CD8-positive, alpha-beta memory T cell (primary cell): ENCODE results near the gene IL1A. TPM values are rescaled to one million over a fixed set of nuclear protein-coding genes. Genes with fewer than 3 reads are reported as not detected.

ENCODE experiments used
- CTCF ChIA-PET: fragments of 350-600 bp; sonication (Branson Sonifier 250); formaldehyde crosslinking; loops from one replicate; lab custom pipeline; 2021; ENCODE audit warnings: antibody characterized with exemption; lab: Charles Lee
- POLR2A ChIA-PET: fragments of 350-600 bp; sonication (Branson Sonifier 250); formaldehyde crosslinking; loops from one replicate; lab custom pipeline; 2021; ENCODE audit warnings: antibody characterized with exemption; lab: Charles Lee
- DNase-seq, 5 donors: peaks; one replicate each; pipeline versions ENCODE4 v3.0.0 to v3.0.0-alpha.2; 2020 to 2022; ENCODE audit warnings: mixed read lengths in 1 of 5
- H3K27ac ChIP-seq: one replicate; pipeline ENCODE4 v1.7.0; 2013; ENCODE audit warnings: low read depth, mild to moderate bottlenecking, low read length, moderate library complexity
- H3K27me3 ChIP-seq: 2 replicates; pipeline ENCODE4 v1.7.0; 2013; ENCODE audit warnings: low read length, mild to moderate bottlenecking; ENCODE audit not compliant: insufficient read depth, poor library complexity, severe bottlenecking
- H3K36me3 ChIP-seq: 2 replicates; pipeline ENCODE4 v1.7.0; 2013; ENCODE audit warnings: mild to moderate bottlenecking, low read length, moderate library complexity; ENCODE audit not compliant: insufficient read depth
- H3K4me1 ChIP-seq: 2 replicates; pipeline ENCODE4 v1.7.0; 2013; ENCODE audit warnings: mild to moderate bottlenecking, low read length, moderate library complexity; ENCODE audit not compliant: insufficient read depth
- H3K4me3 ChIP-seq: 2 replicates; pipeline ENCODE4 v1.7.0; 2013; ENCODE audit warnings: mild to moderate bottlenecking, low read length
- H3K9me3 ChIP-seq: 2 replicates; pipeline ENCODE4 v1.7.0; 2013; ENCODE audit warnings: mild to moderate bottlenecking, low read length
- H3K27ac Mint-ChIP-seq, 8 donors: one replicate each; pipeline ENCODE4 v1.8.0; 2020 to 2021; ENCODE audit warnings: mixed read lengths in 8 of 8, mild to moderate bottlenecking in 6 of 8, inconsistent platforms in 3 of 8, moderate library complexity in 3 of 8
- H3K27me3 Mint-ChIP-seq, 2 donors: one replicate each; pipeline ENCODE4 v1.8.0; 2020 to 2021; ENCODE audit warnings: mixed read lengths in 2 of 2, mild to moderate bottlenecking in 1 of 2, moderate library complexity in 1 of 2
- H3K36me3 Mint-ChIP-seq, 3 donors: one replicate each; pipeline ENCODE4 v1.8.0; 2020 to 2021; ENCODE audit warnings: mixed read lengths in 3 of 3, inconsistent platforms in 1 of 3, mild to moderate bottlenecking in 1 of 3
- H3K4me1 Mint-ChIP-seq, 3 donors: one replicate each; pipeline ENCODE4 v1.8.0; 2020 to 2021; ENCODE audit warnings: mixed read lengths in 3 of 3, inconsistent platforms in 1 of 3, mild to moderate bottlenecking in 1 of 3
- H3K4me3 Mint-ChIP-seq, 7 donors: one replicate each; pipeline ENCODE4 v1.8.0; 2020 to 2021; ENCODE audit warnings: mixed read lengths in 7 of 7, mild to moderate bottlenecking in 6 of 7, moderate library complexity in 4 of 7, inconsistent platforms in 2 of 7
- H3K9me3 Mint-ChIP-seq, 5 donors: one replicate each; pipeline ENCODE4 v1.8.0; 2020 to 2022; ENCODE audit warnings: mixed read lengths in 5 of 5, mild to moderate bottlenecking in 3 of 5, moderate library complexity in 2 of 5, inconsistent platforms in 1 of 5
- polyA plus RNA-seq: library from polyadenylated mRNA; unstranded; fragments of 300-500 nt; fragmentation: Illumina TruSeq; gene quantifications from one replicate; pipeline ENCODE4 v1.2.3, GENCODE V29; 2021
- total RNA-seq, 2 experiments: library from RNA; stranded (reverse); gene quantifications; one replicate each; pipeline ENCODE4 v1.2.3, GENCODE V29; 2021

IL1A gene
- total and polyA plus RNA-seq, 3 experiments from 2014 or later = 2.2 to 3.1 TPM; not detected in 1

DNA sequence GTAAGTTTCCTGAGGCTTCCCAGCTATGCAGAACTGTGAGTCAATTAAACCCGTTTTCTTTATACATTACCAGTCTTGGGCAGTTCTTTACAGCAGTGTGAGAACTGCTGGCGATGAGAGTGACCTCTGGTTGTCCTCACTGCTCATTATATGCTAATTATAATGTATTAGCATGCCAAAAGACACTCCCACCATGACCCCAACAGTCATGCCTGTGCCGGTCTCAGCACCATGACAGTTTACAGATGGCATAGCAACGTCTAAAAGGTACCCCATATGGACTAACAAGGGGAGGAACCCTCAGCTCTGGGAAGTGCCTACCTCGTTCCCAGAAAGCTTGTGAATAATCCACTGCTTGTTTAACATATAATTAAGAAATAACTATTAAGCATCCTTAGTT is 8.1 kb upstream of the IL1A start:
- Mint-ChIP-seq H3K27me3 (peaks cover 2 to 4% of the 10 kb centered on the region in 2 donors), H3K4me3 (no peak overlapping the region), H3K4me1 (peaks cover 0 to 5% (median 2%) of the 10 kb centered on the region in 3 donors), H3K27ac (no peak overlapping the region), H3K36me3 (no peaks in the 10 kb centered on the region), H3K9me3 (no peaks in the 10 kb centered on the region)
- H3K27me3 ChIP-seq = no peaks in the 10 kb centered on the region
- H3K4me3 ChIP-seq = no peak overlapping the region
- ChIA-PET CTCF (interaction anchor here (1.1 kb wide), 1 partner anchor 66 kb away, joined by 3 read pairs; no protein-coding TSS in a partner anchor), POLR2A (no interaction called here)
- no peaks in the 10 kb centered on the region for H3K4me1 ChIP-seq
- no peak for DNase-seq
- no peaks in the 10 kb centered on the region for H3K36me3 ChIP-seq
- H3K27ac ChIP-seq = no peak overlapping the region
- H3K9me3 ChIP-seq = no peaks in the 10 kb centered on the region

DNA sequence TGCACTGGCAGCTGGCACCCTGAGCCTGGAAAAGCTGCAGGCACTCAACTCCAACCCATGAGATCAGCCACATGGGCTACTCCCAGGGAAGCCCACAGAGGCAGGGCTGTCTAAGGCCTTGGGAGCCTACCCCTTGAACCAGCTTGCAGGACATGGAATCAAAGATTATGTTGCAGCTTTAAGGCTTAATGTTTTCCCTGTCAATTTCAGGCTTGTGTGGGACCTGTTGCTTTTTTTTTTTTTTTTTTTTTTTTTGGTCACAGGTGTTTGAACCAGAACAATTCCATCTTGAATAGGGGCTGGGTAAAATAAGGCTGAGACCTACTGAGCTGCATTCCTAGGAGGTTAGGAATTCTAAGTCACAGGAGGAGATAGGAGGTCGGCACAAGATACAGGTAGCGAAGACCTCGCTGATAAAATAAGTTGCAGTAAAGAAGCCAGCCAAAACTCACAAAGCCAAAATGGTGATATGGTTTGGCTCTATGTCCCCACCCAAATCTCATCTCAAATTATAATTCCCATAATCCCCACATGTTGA is 7.5 kb upstream of the IL1A start:
- Mint-ChIP-seq H3K27me3 (peaks cover 2 to 8% of the 10 kb centered on the region in 2 donors), H3K4me3 (no peak overlapping the region), H3K36me3 (peaks cover 0 to 1% (median 0%) of the 10 kb centered on the region in 3 donors), H3K27ac (no peak overlapping the region), H3K9me3 (no peaks in the 10 kb centered on the region), H3K4me1 (peaks cover 0 to 5% (median 2%) of the 10 kb centered on the region in 3 donors)
- Histone ChIP-seq H3K27ac (no peak overlapping the region), H3K27me3 (no peaks in the 10 kb centered on the region), H3K36me3 (no peaks in the 10 kb centered on the region), H3K9me3 (no peaks in the 10 kb centered on the region), H3K4me1 (no peaks in the 10 kb centered on the region), H3K4me3 (no peak overlapping the region)
- ChIA-PET CTCF (no interaction called here), POLR2A (no interaction called here)
- DNase-seq = no peak

DNA sequence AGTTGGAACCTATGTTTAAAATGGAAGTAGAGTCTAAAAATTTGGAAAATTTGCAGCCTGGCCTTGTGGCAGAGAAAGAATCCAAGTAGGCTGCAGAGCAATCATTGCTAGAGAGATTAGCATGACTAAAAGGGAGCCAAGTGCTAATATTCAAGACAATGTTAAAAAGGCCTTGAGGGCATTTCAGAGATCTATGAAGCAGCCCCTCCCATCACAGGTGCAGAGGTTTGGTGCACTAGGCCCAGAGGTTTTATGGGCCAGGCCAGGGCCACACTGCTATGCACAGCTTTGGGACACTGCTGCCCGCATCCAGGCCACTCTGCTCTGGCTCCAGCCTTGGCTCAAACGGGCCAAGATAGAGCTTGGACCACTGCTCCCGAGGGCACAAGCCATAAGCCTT is 6.7 kb upstream of the IL1A start:
- H3K27ac Mint-ChIP-seq = no peak overlapping the region
- H3K9me3 Mint-ChIP-seq = no peaks in the 10 kb centered on the region
- Histone ChIP-seq H3K36me3 (no peaks in the 10 kb centered on the region), H3K27me3 (no peaks in the 10 kb centered on the region), H3K4me3 (no peak overlapping the region), H3K9me3 (no peaks in the 10 kb centered on the region), H3K4me1 (no peaks in the 10 kb centered on the region), H3K27ac (no peak overlapping the region)
- H3K36me3 Mint-ChIP-seq = peaks cover 0 to 1% (median 0%) of the 10 kb centered on the region in 3 donors
- peaks cover 2 to 9% of the 10 kb centered on the region in 2 donors for H3K27me3 Mint-ChIP-seq
- H3K4me3 Mint-ChIP-seq = no peak overlapping the region
- H3K4me1 Mint-ChIP-seq = peaks cover 0 to 5% (median 2%) of the 10 kb centered on the region in 3 donors
- ChIA-PET CTCF (no interaction called here), POLR2A (no interaction called here)
- DNase-seq = no peak

DNA sequence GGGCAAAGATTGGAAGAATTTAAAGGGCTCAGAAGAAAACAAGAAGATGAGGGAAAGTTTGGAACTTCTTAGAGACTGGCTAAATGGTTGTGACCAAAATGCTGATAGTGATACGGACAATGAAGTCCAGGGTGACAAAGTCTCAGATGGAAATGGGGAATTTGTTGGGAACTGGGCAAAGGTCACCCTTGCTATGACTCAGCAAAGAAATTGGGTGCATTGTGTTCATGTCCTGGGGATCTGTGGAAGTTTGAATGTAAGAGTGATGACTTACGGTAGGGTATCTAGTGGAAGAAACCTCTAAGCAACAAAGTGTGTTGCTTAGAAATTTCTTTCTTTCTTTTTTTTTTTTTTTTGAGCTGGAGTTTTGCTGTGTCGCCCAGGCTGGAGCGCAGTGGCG is 6.0 kb upstream of the IL1A start:
- H3K4me3 Mint-ChIP-seq = no peak overlapping the region
- no peak overlapping the region for H3K4me3 ChIP-seq
- H3K27me3 Mint-ChIP-seq = peaks cover 2 to 15% of the 10 kb centered on the region in 2 donors
- no peaks in the 10 kb centered on the region for H3K27me3 ChIP-seq
- no peaks in the 10 kb centered on the region for H3K9me3 ChIP-seq
- no peaks in the 10 kb centered on the region for H3K36me3 ChIP-seq
- POLR2A ChIA-PET = no interaction called here
- H3K9me3 Mint-ChIP-seq = no peaks in the 10 kb centered on the region
- H3K4me1 Mint-ChIP-seq = peaks cover 0 to 5% (median 2%) of the 10 kb centered on the region in 3 donors
- no peak for DNase-seq
- no peaks in the 10 kb centered on the region for H3K4me1 ChIP-seq
- no peak overlapping the region for H3K27ac ChIP-seq
- no peak overlapping the region for H3K27ac Mint-ChIP-seq
- CTCF ChIA-PET = no interaction called here
- H3K36me3 Mint-ChIP-seq = peaks cover 0 to 1% (median 0%) of the 10 kb centered on the region in 3 donors

DNA sequence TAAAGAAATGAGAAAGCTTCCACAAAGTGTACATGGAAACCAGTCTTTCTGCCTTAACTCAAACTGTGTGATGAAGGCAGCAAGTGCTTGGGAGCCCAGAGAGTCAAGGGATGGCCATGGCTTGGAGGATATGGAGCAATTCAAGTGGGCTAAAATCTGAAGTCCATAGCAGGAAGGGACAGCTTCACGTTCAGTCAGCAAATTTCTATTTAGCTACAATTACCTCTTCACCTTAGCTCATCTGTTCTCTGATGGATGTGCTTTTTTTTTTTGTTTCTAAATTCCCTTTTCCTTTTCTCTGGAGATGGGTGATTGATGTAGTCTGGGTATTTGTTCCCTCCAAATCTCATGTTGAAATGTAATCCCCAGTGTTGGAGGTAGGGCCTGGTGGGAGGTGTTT is 4.9 kb upstream of the IL1A start:
- peaks cover 0 to 4% (median 2%) of the 10 kb centered on the region in 3 donors for H3K4me1 Mint-ChIP-seq
- Histone ChIP-seq H3K27ac (no peak overlapping the region), H3K4me1 (no peaks in the 10 kb centered on the region), H3K27me3 (no peaks in the 10 kb centered on the region), H3K9me3 (no peaks in the 10 kb centered on the region), H3K4me3 (no peak overlapping the region), H3K36me3 (no peaks in the 10 kb centered on the region)
- H3K9me3 Mint-ChIP-seq = no peaks in the 10 kb centered on the region
- peak overlapping the region in 1 of 8 donors; percentile 66 for H3K27ac Mint-ChIP-seq
- CTCF ChIA-PET = interaction anchor here (0.6 kb wide), 1 partner anchor 918 kb away, joined by 3 read pairs; no protein-coding TSS in a partner anchor
- no peak overlapping the region for H3K4me3 Mint-ChIP-seq
- POLR2A ChIA-PET = no interaction called here
- H3K27me3 Mint-ChIP-seq = peaks cover 2 to 25% of the 10 kb centered on the region in 2 donors
- no peak for DNase-seq
- peaks cover 0 to 1% (median 0%) of the 10 kb centered on the region in 3 donors for H3K36me3 Mint-ChIP-seq

DNA sequence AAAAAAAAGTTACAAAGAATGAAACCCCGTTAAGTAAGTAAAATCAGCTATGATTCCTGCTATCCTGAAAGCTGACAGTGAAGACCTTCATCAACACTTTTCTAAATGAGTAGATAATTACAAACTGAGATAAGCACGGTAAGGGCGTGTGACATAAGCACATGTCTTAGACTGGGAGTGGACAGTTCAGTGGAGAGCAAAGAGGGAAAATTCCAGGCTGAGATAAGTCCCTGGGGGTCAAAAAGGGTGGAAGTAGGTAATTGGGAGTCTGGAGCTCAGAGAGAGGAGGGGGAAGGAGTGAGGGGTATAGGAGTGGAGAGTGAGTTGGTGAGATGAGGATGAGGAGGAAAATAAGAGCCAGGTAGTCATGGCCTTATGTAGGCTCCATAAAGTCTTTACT is 4.4 kb upstream of the IL1A start:
- H3K27me3 Mint-ChIP-seq = peaks cover 5 to 30% of the 10 kb centered on the region in 2 donors
- Histone ChIP-seq H3K4me3 (no peak overlapping the region), H3K4me1 (no peaks in the 10 kb centered on the region), H3K27ac (no peak overlapping the region), H3K9me3 (no peaks in the 10 kb centered on the region), H3K27me3 (no peaks in the 10 kb centered on the region), H3K36me3 (no peaks in the 10 kb centered on the region)
- peaks cover 0 to 1% (median 0%) of the 10 kb centered on the region in 3 donors for H3K36me3 Mint-ChIP-seq
- POLR2A ChIA-PET = no interaction called here
- H3K4me1 Mint-ChIP-seq = no peaks in the 10 kb centered on the region
- H3K27ac Mint-ChIP-seq = no peak overlapping the region
- no peak overlapping the region for H3K4me3 Mint-ChIP-seq
- CTCF ChIA-PET = interaction anchor here (0.6 kb wide), 1 partner anchor 918 kb away, joined by 3 read pairs; no protein-coding TSS in a partner anchor
- H3K9me3 Mint-ChIP-seq = no peaks in the 10 kb centered on the region
- no peak for DNase-seq

DNA sequence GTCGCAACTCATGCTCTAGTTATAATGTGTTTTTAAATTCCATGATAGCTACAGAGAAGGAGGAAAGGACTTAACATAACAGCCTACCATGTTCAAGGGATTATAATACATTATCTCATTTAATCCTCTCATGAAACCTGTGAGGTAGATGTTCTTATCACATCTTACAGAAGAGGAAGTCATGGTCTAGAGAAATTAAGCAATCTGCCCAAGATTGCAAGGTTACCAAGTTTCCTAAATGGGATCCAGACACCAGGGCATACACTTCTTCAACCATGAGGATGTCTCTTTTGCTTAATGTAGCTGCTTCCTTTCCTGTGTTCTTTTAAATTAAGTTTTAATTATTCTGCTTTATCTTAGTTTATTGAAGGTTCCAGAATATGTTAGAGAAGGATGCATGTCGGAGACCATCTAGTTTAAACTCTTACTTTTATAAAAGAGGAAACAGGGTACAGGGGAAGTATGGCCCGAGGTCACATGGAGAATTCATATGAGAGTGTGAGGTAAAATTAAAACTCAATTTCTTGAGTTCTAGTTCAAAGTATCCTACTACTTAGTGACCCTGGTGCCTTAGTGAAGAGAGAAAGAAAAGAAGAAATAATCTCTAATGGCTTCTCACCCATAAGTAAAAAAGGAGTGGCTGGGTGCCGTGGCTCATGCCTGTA is 3.6 kb upstream of the IL1A start:
- Mint-ChIP-seq H3K4me1 (no peaks in the 10 kb centered on the region), H3K27me3 (peaks cover 7 to 33% of the 10 kb centered on the region in 2 donors), H3K36me3 (peaks cover 0 to 1% (median 0%) of the 10 kb centered on the region in 3 donors), H3K27ac (no peak overlapping the region), H3K4me3 (no peak overlapping the region), H3K9me3 (no peaks in the 10 kb centered on the region)
- Histone ChIP-seq H3K4me1 (no peaks in the 10 kb centered on the region), H3K9me3 (no peaks in the 10 kb centered on the region), H3K4me3 (no peak overlapping the region), H3K27ac (no peak overlapping the region), H3K27me3 (no peaks in the 10 kb centered on the region), H3K36me3 (no peaks in the 10 kb centered on the region)
- ChIA-PET POLR2A (no interaction called here), CTCF (no interaction called here)
- no peak for DNase-seq

DNA sequence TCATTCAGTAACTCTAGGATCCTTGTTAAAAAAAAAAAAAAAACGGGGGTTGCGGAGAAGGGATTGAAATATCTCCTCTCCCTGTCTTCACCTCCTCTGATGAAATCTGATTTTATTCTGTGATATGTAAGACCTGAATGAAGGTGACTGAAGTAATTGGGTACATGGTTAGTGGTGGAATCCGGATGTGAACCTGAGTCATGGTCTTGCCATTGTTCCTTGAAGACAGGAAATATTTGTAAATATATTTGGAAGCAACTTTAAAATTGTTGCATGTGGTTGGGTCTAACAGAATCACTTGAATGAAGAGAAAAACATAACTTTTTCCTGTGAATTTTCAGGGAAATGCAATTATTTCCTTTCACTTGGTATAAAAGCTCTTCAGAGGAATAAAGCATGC is 3.0 kb upstream of the IL1A start:
- H3K4me3 Mint-ChIP-seq = no peak overlapping the region
- H3K27ac ChIP-seq = no peak overlapping the region
- H3K27ac Mint-ChIP-seq = no peak overlapping the region
- no peaks in the 10 kb centered on the region for H3K9me3 ChIP-seq
- no peak for DNase-seq
- CTCF ChIA-PET = no interaction called here
- no peaks in the 10 kb centered on the region for H3K36me3 ChIP-seq
- POLR2A ChIA-PET = no interaction called here
- H3K27me3 ChIP-seq = no peaks in the 10 kb centered on the region
- peaks cover 6 to 33% of the 10 kb centered on the region in 2 donors for H3K27me3 Mint-ChIP-seq
- no peaks in the 10 kb centered on the region for H3K4me1 ChIP-seq
- peaks cover 0 to 1% (median 0%) of the 10 kb centered on the region in 3 donors for H3K36me3 Mint-ChIP-seq
- H3K9me3 Mint-ChIP-seq = no peaks in the 10 kb centered on the region
- no peak overlapping the region for H3K4me3 ChIP-seq
- H3K4me1 Mint-ChIP-seq = no peaks in the 10 kb centered on the region
